GM19324 (cell line): ENCODE results near the gene ADGRV1.
A peak's percentile ranks its signal among the peaks of the same experiment; 100 is the strongest.

Experiments used
- ATAC-seq: cut with Tn5 transposase; IDR thresholded peaks from one replicate; pipeline ENCODE4 v1.9.1; 2021; ENCODE audit warnings: mild to moderate bottlenecking, moderate library complexity; ENCODE audit not compliant: unreplicated experiment, low FRiP score

The ADGRV1 gene

DNA sequence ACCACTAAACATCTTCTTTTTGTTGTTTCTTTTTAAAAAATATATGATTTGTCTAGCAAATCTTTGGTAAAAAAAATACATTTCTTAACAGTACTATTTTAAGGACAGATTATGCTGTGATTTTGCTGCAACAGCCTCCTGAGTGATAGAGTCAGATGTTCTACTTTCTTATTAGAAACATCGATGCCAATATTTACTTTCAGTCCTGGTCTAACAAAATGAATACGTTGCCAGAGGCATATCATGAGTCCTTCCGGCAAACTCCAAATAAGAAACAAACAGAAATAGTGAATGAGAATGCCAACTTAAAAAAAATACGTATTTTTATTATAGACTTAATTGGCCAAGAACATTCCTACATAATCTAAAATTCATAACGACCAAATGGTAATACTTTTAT is 371.5 kb downstream of the ADGRV1 start:
- ATAC-seq: no peak

- ATAC-seq: no peak
Observed at GRCh38 chr5:90930756-90931431, 372.3 kb downstream of the ADGRV1 start.

GRCh38 chr5:90932052-90932699 is 373.6 kb downstream of the ADGRV1 start:
- ATAC-seq: no peak

DNA sequence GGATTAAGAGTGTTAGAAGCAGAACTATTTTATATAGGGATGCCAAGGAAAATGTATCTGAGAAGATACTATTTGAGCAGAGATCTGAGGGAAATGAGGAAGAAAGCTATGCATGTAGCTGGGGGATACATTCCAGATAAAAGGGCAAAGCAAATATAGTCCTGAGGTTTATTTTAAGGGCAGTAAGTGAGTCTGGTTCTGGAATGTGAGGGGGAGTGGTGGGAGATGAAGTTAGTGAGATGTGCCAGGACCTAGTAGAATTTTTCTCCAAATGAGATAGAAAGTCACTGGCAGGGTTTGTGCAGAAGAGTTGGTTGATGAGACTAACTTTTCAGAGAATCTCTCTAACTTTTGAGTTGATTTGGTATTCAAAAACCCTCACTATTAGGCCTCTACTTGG is 374.7 kb downstream of the ADGRV1 start:
- ATAC-seq: no peak

DNA sequence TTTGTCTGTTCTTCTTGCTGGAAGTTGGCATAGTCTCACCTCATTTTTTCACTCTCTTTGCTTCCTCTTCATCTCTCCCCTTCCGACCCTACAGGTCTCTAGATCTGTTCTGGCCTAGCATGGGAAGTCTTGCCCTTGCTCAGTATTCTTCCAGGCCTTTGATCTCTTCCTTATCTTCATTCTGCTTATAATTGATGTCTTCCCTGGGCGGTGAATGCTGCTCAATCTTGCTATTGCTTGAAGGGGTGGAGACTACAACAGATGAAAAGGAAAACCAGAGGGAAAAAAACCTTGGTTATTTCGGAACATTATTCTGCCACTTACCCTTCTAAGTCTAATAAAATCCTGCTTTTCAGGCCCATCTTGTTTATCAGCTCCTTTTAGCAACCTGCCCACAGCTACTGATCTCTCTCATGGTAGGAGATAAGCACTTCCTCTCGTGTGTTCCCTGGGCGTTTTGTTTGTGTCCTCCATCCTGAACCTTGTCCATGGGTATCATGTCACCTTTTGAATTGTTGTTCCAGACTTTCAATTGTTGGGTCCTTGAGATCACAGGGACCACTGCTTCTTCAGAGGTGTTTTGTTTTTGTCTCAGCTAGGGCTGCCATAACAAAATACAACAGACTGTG is 375.6 kb downstream of the ADGRV1 start:
- ATAC-seq: no peak

DNA sequence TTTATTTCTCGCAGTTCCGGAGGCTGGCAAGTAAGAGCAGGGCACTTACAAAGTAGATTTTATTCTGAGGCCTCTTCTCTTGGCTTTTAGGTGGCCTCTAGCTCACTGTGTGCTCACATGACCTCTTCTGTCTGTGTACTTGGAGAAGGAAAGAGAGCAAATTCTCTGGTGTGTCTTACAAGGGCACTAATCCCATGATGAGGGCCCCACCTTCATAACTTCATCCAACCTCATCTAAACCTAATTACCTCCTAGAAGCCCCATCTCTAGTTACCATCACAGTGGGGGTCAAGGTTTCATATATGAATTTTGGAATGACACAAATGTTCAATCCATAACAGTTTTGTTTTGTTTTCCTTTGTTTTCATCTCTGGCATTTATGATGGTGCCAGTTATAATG is 376.1 kb downstream of the ADGRV1 start:
- ATAC-seq: no peak

DNA sequence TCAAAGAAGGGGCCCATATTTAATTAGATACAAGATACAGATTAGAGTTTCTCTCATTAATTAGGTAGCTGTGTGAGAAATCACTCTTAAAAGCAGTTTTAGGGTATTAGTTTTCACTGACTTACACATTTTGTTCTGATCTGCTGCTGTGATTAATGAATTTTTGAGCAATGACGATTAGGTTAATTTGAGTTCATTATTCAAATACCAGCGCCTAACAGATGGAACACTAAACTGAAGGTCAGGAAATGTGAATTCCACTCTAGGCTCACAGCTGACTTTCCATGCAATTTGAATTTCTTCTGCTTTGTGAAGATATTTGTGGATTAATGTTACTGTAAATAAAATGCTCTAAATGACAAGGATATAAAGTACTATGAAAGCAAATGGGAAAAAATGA is 380.6 kb downstream of the ADGRV1 start:
- ATAC-seq: no peak

- peak; percentile 92 for ATAC-seq
Observed at GRCh38 chr5:90940227-90940995, 381.8 kb downstream of the ADGRV1 start.

DNA sequence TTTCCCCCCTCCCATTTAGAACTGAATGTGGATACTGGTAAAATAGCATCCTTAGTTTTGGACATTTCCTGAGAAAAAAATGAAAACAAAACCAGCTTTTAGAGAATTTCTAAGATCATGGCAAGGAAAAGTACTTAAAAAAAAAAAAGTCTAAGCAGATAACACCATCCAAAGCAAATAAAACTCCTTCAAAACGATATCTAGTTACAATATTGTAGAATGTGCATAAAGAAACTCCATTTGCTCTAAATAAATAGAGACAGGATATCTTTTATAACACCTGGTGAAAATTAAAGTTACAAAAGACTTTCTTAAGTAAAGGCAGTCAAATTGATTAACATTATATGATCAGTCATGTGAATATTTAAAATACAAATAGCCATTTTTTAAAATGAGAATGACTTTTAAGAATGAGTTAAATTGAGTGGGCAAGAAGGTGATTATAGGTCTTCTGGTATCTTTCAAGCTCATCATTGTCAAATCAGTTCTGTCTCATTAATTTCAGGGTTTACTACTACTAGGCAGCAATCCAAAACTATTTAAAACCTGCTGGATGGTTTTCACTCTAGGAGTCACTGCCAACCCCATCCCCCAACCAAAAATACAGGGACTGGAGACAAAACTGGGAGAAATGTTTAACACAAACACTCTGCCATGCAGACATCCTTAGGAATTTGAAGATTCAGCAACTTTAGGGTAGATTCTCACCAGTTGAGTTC is 382.6 kb downstream of the ADGRV1 start:
- ATAC-seq: no peak

DNA sequence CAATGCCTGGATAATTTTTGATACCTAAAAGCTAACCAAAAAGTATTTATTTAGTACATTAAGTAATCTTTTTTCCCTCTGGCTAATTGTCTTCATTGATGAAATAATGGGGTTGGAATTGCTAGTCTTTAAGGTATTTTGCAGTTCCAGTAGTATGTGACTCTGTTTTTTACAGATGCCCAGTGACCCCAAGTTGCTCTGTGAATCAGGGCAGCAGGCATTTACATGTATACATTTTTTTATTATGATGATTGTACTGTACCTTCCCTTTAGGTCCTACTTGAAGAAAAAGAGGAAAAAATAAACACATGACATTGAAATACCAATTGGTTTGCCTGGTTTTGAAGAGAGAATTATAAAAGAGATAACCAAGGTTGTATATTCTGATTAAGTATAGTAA is 385.5 kb downstream of the ADGRV1 start:
- ATAC-seq: no peak

GRCh38 chr5:90947667-90948066 is 389.1 kb downstream of the ADGRV1 start:
- ATAC-seq: no peak

DNA sequence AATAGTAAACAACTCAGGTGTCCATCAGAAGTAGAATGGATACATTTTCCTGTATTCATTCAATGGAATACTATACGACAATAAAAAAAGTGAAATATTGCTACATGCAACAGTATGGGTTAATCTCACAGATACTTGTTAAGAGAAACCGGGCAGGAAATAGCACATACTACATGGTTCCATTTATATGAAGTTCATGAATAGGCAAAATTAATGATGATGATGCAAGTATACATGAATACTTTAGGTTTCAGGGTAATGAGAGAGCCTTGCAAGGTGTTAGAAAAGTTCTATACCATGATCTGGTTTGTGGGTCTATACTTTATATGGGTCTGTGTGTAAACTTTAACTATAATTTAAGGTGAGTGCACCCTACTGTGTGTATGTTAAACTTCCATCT is 390.4 kb downstream of the ADGRV1 start:
- ATAC-seq: no peak

GRCh38 chr5:90949469-90950358 is 391.1 kb downstream of the ADGRV1 start:
- ATAC-seq: no peak

GRCh38 chr5:90955001-90955635 is 396.5 kb downstream of the ADGRV1 start:
- no peak for ATAC-seq

DNA sequence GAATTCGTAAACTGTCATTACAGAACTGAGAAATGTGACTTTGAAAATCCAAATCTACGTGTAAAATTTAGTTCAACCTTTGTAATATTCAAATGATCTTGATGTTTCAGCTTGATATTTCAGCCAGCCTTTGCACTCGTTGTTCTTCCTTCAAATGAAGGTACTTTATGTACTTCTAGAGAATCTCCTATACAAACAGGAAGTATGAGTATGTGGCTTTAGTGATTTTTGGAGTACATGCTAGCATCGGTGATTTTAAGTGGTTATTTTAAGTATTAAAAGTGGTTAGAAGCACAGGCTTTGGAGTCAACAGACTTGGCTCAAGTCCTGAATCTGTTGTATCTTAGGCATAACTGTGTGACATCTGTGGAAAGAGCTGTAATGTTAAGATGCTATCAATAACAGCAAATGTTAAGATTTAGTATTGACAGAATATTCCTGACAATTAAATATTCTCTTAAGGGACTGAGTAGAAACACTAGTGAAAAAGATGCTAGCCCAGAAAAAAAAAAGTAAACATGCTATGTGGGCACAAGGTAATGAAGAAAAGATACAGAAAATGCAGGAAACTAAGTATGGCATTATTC is 398.0 kb downstream of the ADGRV1 start:
- no peak for ATAC-seq

DNA sequence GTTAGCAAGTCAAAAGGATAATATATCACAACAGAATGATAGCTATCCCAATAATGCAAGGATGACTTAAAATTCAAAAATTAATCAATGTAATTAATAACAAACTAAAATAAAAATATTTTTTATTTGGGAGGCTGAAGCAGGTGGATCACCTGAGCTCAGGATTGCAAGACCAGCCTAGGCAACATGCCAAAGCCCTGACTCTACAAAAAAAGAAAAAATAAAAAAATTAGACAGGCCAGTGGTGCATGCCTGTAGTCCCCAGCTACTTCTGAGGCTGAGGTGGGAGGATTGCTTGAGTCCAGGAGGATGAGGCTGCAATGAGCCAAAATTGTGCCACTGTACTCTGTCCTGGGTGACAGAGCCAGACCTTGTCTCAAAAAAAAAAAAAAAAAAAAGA is 399.3 kb downstream of the ADGRV1 start:
- no peak for ATAC-seq

DNA sequence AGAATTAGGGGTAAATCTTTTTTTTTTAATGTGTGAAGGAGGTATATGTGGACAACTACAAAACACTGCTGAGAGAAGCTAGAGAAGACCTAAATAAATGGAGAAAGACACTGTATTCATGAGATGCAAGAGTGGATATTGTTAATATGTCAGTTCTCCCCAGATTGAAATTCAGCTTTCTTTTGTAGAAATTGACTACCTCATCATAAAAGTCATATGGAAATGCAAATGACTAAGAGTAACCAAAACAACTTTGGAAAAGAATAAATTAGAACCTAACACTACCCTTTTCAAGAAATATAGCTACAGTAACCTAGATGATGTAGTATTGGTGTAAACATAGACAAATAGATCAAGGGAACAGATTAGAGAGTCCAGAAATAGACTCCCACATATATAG is 400.7 kb downstream of the ADGRV1 start:
- no peak for ATAC-seq

DNA sequence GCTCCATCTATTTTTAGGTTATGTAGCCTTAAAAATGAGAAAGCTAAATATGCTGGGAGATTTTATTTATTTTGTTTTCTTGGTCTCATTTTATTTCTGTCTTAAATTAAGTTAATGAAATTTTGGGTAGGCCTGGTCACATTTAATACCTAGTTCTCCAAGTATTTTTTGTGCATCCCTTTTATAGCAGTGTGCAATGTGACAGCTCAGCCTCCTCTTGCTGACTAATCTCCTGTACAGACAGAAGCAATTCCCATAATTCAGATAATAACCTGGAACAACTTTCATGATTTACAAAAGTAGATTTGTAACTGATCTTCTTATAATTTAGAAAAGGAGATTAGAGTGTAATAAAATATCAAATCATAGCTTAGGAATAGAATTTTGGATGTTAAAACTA is 403.9 kb downstream of the ADGRV1 start:
- ATAC-seq: no peak
